HL-60 (cell line): Measurements from ENCODE around the gene KCNN4.

Experiments used
- DNase-seq, 2 experiments: peaks; one replicate each; pipeline ENCODE4 v3.0.0-alpha.2; 2010 to 2020; ENCODE audit warnings: low read depth in 1 of 2, low spot score in 1 of 2
- H3K27ac ChIP-seq: fragments of 250-450 bp; sonication (Bioruptor Pico); replicated peaks from 2 replicates; pipeline ENCODE4 v1.5.1; 2020; ENCODE audit warnings: mild to moderate bottlenecking, moderate library complexity
- H3K27me3 ChIP-seq: fragments of 250-450 bp; sonication (Bioruptor Pico); 2 replicates; pipeline ENCODE4 v1.5.1; 2021; ENCODE audit warnings: mild to moderate bottlenecking, moderate library complexity; ENCODE audit not compliant: insufficient read depth, poor library complexity, severe bottlenecking
- H3K4me3 ChIP-seq: replicated peaks from 2 replicates; pipeline ENCODE4 v1.5.1; 2011; ENCODE audit warnings: mild to moderate bottlenecking, control low read depth, low read length; ENCODE audit not compliant: insufficient read depth
- GABPA ChIP-seq: IDR thresholded peaks from 2 replicates; pipeline ENCODE4 v1.6.1; 2012; ENCODE audit warnings: low read depth
- POLR2AphosphoS5 ChIP-seq: IDR thresholded peaks from 2 replicates; pipeline ENCODE4 v1.6.1; 2012; ENCODE audit warnings: low read depth
- REST ChIP-seq: IDR thresholded peaks from 2 replicates; pipeline ENCODE4 v1.6.1; 2012; ENCODE audit warnings: low read depth; ENCODE audit not compliant: insufficient replicate concordance
- SPI1 ChIP-seq: IDR thresholded peaks from 2 replicates; pipeline ENCODE4 v1.6.1; 2012; ENCODE audit warnings: low read depth, mild to moderate bottlenecking, borderline replicate concordance
- TF ChIP-seq, protein P1 (sequence below): IDR thresholded peaks from one replicate; pipeline ENCODE4 v1.5.1; 2011; ENCODE audit warnings: low read length, control low read depth, inconsistent platforms; ENCODE audit not compliant: insufficient read depth

KCNN4 gene

GRCh38 chr19:43779820-43780219, 953 bp downstream of the KCNN4 start:
- TF ChIP-seq, protein P1, sequence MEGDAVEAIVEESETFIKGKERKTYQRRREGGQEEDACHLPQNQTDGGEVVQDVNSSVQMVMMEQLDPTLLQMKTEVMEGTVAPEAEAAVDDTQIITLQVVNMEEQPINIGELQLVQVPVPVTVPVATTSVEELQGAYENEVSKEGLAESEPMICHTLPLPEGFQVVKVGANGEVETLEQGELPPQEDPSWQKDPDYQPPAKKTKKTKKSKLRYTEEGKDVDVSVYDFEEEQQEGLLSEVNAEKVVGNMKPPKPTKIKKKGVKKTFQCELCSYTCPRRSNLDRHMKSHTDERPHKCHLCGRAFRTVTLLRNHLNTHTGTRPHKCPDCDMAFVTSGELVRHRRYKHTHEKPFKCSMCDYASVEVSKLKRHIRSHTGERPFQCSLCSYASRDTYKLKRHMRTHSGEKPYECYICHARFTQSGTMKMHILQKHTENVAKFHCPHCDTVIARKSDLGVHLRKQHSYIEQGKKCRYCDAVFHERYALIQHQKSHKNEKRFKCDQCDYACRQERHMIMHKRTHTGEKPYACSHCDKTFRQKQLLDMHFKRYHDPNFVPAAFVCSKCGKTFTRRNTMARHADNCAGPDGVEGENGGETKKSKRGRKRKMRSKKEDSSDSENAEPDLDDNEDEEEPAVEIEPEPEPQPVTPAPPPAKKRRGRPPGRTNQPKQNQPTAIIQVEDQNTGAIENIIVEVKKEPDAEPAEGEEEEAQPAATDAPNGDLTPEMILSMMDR = peak; percentile 10
- TF ChIP-seq SPI1 = no peak
- DNase-seq = peak in 1 of 2 experiments; percentile 83
- no peaks in the 10 kb centered on the region for H3K27me3 ChIP-seq
- peak overlapping the region; percentile 97 for H3K27ac ChIP-seq
- peak overlapping the region; percentile 78 for H3K4me3 ChIP-seq

GRCh38 chr19:43779147-43779819, 1.5 kb downstream of the KCNN4 start:
- peak overlapping the region; percentile 78 for H3K4me3 ChIP-seq
- TF ChIP-seq SPI1 (no peak), REST (no peak), GABPA (no peak), POLR2AphosphoS5 (no peak)
- TF ChIP-seq, protein P1 = no peak
- H3K27me3 ChIP-seq = no peaks in the 10 kb centered on the region
- DNase-seq = peak in 1 of 2 experiments; percentile 35
- H3K27ac ChIP-seq = peak overlapping the region; percentile 97

- no peak for TF ChIP-seq REST
- no peak for TF ChIP-seq SPI1
- TF ChIP-seq, protein P1 = no peak
- no peak for TF ChIP-seq POLR2AphosphoS5
- no peak for TF ChIP-seq GABPA
- peak overlapping the region; percentile 97 for H3K27ac ChIP-seq
- peak overlapping the region; percentile 78 for H3K4me3 ChIP-seq
- DNase-seq = no peak
- no peaks in the 10 kb centered on the region for H3K27me3 ChIP-seq
Measured at GRCh38 chr19:43778651-43779050, 2.1 kb downstream of the KCNN4 start.
